ENCODE measurements around the gene CTPS1.

Gene CTPS1

GRCh38 chr1:41041614-41042270, 62.2 kb downstream of the CTPS1 start:
- no peak overlapping the region for H3K4me3 ChIP-seq (ENCODE audit: low read length)
- no peak for DNase-seq (ENCODE audit: low read depth, low spot score)

GRCh38 chr1:41044187-41044586, 64.7 kb downstream of the CTPS1 start:
- DNase-seq (ENCODE audit: low read depth, low spot score): no peak
- no peak overlapping the region for H3K4me3 ChIP-seq (ENCODE audit: low read length)

- no peak for DNase-seq (ENCODE audit: low read depth, low spot score)
Measured at GRCh38 chr1:41045740-41046139, 66.2 kb downstream of the CTPS1 start.

GRCh38 chr1:41046347-41046775, 66.9 kb downstream of the CTPS1 start:
- no peak for DNase-seq (ENCODE audit: low read depth, low spot score)
- H3K4me3 ChIP-seq (ENCODE audit: low read length): no peak overlapping the region

More at GRCh38 chr1:41045740-41046139, 66.2 kb downstream of the CTPS1 start:
- no peak overlapping the region for H3K4me3 ChIP-seq (ENCODE audit: low read length)

GRCh38 chr1:41048540-41048939, 69.0 kb downstream of the CTPS1 start:
- no peak overlapping the region for H3K4me3 ChIP-seq (ENCODE audit: low read length)
- DNase-seq (ENCODE audit: low read depth, low spot score): no peak

- DNase-seq (ENCODE audit: low read depth, low spot score): no peak
Measured at GRCh38 chr1:41051022-41051421, 71.5 kb downstream of the CTPS1 start.

GRCh38 chr1:41053316-41053715, 73.8 kb downstream of the CTPS1 start:
- no peak overlapping the region for H3K4me3 ChIP-seq (ENCODE audit: low read length)
- DNase-seq (ENCODE audit: low read depth, low spot score): no peak

More at GRCh38 chr1:41051022-41051421, 71.5 kb downstream of the CTPS1 start:
- no peak overlapping the region for H3K4me3 ChIP-seq (ENCODE audit: low read length)

GRCh38 chr1:41056907-41057306, 77.4 kb downstream of the CTPS1 start:
- DNase-seq (ENCODE audit: low read depth, low spot score): no peak
- H3K4me3 ChIP-seq (ENCODE audit: low read length): no peak overlapping the region
